IPS-NIHi7 (cell line): ENCODE data around the gene SPON1.
A peak's percentile ranks its signal among the peaks of the same experiment; 100 is the strongest.
"Not testable (repeated sequence)": the region's sequence is repeated elsewhere in the genome, so short reads cannot be mapped to it uniquely, and the experiment has no call there.

Experiments used
- DNase-seq: peaks from one replicate; pipeline ENCODE4 v3.0.0; 2012; ENCODE audit warnings: mixed read lengths; ENCODE audit errors: extremely low spot score

Gene SPON1

GRCh38 chr11:14242733-14243132 is 280.2 kb downstream of the SPON1 start:
- DNase-seq, result no peak

DNA sequence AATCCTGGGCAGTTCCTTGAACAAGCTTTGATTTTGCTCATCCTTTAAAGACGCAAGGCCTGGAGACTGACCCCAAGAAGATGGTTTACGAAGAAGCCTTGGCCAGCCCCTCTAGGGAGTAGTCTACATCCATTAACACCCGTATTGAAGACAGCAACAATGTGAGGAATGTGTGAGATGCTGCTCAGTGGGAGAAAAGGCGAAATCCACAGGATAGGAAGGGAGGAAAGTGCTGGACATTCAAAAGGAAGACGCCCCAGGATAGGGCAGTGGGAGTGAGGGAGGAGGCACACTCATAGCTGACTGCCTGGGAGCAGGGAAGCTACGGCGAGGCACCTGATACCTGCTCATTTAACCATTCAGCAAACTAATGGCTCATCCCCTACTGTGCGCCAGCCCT is 282.4 kb downstream of the SPON1 start:
- no peak for DNase-seq

- no peak for DNase-seq
Observed at GRCh38 chr11:14245444-14245843, 282.9 kb downstream of the SPON1 start.

GRCh38 chr11:14248580-14248981 is 286.1 kb downstream of the SPON1 start:
- peak; percentile 64 for DNase-seq

DNA sequence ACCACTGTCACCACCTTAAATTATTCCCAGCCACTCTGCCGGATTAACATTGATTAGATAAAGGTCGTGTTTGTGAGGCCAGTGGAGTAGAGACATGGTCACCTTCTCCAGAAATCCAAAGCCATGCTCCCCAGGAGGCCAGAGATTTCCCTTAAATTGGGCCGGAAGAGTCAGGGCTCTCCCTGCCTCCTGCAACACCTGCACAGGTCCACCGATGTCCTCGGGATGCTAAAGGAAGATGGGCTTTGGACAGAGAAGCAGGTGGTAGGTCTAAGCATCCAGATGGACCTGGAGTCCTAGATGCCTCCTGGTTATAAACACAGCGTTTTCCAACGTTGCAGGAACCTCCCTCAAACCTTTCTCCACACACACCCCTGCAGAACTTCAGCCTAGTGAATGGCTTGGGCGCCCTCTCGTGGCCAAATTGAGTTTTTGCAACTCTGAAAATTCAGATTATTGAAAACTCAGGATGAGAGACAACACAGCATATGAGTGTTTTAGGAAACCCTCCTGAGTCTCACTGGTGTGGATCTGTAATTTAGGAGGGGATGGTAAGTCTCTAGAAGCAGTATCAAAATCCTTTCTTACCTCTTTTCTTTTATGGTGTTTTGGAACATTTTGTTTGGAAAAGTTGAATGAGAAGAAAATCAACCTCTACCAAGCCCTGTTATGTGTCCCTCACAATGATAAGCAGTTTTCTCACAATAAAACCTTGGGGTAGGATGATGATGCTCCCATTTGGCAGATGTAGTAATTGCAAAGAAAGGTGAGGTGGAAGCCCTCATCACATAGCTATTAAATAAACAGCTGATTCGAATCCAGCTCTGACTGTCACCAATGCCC is 286.8 kb downstream of the SPON1 start:
- peak; percentile 66 for DNase-seq

DNA sequence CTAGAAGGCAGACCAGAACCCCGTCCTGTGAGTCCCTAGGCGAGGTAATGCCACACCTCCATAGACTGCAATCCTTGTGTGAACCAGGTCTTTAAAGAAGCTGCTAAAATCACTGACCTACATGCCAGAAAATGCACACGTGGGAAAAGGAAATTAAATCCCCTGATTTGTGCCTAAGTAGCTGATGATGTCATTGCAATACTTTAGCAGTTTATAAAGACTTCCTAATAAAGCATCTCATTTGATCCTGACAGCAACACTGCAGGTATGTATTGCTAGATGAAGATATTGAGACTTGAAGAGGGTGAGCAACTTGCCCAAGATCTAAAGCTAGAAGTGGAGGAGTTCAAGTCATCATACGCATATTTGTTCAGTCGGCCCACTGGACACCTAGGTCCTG is 289.2 kb downstream of the SPON1 start:
- no peak for DNase-seq

- DNase-seq, result not testable (repeated sequence)
Observed at GRCh38 chr11:14252501-14252900, 290.0 kb downstream of the SPON1 start.

DNA sequence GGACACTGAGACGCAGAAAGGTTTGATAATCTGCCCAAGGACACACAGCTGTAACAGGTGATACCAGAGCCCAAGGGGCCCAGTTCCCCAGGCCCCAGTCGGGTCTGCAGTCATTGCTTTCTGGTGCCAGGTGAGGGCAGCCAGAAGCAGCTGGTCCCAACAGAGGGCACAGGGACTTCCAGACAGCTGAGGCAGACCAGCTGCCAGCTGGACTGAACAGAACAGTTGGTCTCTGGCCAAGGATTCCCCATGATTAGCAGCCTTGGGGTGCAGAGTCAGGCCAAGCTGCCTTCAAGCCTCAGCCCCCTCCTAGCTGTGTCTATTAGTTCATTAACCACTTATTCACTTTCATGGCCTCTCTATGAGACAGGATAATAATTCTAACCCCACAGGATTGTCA is 290.9 kb downstream of the SPON1 start:
- DNase-seq, result no peak

DNA sequence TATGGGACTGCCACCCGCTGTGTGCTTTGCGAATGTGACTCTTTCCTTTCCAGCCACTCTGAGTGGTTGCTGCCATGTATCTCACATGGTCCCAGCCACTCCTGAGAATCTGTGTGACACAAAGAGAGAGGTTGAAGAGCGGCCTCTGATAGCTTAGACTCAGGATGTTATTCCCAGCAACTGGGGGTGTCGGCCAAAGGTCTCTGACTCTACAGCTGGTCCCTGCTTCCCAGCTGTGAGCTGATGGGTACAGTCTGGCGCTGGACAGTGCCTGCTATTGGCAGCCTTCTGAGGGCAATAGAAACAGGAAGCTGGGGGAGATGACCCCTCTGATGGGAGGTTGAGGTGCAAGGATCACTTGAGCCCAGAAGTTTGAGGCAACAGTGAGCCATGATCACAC is 291.3 kb downstream of the SPON1 start:
- no peak for DNase-seq

DNA sequence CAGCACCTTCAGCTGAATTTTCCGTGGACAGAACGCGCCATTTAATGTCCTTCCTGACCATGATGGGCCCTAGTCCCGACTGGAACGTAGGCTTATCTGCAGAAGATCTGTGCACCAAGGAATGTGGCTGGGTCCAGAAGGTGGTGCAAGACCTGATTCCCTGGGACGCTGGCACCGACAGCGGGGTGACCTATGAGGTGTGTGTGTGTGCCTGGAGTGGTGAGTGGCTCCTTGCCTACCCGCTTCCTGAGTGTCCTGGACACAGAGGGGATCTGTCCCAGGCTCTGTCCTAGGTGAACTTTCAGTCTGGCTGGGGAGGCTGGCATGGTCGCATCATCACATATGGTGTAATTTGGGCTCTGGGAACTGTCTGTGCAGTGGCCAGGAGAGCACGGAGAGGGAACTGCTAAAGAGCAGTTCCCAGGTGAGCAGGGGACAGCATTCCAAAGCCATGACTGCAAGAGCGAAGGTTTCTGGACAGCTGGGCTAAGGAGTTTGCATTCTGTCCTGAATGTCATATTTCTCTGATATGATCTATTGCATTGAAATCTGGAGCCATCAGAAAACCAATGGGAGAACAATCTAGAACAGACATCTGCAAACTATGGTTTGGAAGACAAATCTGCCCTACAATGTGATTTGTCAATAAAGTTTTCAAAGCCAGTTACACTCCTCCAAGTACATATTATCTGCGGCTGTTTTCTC is 292.2 kb downstream of the SPON1 start:
- DNase-seq, result no peak

DNA sequence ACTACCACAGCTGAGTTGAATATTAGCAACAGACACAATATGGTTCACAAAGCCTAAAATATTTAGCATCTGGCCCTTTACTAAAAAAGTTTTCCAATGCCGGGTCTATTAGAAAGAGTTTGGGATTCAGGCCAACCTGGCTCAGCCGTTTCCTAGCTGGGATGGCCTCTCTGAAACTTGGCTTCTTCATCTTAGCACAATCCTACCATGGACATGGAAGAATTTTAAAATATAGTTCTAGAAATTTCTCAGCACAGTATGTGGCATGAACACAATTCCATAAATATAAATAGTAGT is 292.7 kb downstream of the SPON1 start:
- DNase-seq, result no peak

DNA sequence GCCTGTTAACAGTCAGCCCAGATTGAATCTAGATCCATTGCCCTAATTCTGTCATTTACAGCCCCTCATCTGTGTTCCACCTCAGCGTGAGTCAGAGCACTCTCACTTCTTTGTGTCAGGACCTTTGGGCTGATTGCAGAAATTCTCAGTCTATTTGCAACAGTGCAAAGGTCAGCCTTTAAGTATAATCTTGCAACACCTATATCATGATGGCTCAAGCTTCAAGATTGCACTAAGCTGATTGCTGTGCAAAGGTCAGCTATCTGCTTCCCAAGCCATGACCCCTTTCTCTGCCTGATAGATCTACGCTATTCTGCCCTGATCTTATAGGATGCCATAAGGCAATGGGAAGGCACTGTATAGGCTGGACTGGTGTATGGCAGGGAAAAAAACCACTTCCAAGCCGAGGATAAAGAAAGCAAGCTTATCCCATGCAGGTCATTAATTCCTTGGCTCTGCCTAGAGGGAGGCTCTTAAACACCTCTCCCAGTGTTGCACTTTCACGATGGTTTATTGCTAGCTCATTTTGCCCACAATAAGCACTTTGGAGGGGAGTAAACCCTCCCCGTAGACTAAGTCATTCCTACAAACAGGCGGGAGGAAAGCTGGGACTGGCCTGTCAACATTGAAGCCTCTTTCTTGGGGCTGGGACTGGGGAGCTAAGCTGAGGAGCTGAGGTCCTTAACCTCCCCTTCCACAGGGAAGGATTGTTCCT is 295.9 kb downstream of the SPON1 start:
- no peak for DNase-seq

DNA sequence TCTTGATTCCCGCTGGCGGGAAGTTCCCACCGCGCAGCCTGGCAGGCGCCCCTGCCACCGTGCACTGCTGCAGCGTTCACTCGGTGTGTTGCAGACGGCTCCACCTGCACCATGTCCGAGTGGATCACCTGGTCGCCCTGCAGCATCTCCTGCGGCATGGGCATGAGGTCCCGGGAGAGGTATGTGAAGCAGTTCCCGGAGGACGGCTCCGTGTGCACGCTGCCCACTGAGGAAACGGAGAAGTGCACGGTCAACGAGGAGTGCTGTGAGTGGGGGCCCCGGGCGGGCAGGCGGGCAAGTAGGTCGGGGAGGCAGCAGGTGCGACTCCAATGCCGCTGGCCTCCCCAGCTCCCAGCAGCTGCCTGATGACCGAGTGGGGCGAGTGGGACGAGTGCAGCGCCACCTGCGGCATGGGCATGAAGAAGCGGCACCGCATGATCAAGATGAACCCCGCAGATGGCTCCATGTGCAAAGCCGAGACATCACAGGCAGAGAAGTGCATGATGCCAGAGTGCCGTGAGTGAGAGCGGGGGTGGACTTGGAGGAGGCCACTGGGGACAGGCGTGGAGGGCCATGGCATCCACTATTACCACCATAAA is 296.8 kb downstream of the SPON1 start:
- DNase-seq, result no peak

- DNase-seq, result no peak
Observed at GRCh38 chr11:14259878-14260277, 297.4 kb downstream of the SPON1 start.

GRCh38 chr11:14261066-14261465 is 298.5 kb downstream of the SPON1 start:
- no peak for DNase-seq

GRCh38 chr11:14262271-14262846 is 299.8 kb downstream of the SPON1 start:
- DNase-seq, result no peak

DNA sequence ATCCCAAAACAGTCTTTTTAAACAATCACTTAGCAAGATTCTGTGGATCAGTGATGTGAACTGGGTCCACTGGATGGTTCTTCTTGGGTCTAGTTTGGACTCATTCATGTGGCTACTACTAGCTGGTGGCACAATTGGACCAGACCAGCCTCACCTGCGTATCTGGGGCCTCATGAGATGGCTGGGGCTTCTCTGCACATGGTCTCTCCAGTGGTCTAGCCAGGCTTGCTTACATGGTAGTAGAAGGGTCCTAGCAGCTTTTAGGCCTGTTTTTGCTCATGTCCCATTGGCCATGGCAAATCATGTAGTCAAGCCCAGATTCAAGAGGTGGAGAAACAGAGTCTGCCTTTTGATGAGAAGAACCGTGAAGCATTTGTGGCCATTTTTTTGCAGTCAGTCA is 302.4 kb downstream of the SPON1 start:
- no peak for DNase-seq

DNA sequence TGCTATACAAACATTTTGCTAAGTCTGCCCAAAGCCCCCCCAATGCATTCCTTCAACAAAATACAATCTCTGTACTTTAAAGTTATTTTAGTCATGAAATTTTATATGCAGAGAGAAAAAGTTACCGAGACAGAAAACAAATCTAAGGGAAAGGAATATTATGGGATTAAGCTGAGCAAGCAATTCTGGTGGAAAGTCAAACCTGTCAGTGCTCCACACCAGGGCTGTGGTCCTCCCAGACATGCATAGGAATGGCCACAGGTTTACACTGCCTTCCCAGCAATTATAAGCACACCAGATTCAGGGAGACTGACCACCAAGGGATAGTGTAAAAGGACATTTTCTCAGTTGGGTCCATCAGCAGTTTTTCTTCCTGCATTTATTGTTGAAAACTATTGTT is 304.1 kb downstream of the SPON1 start:
- no peak for DNase-seq

DNA sequence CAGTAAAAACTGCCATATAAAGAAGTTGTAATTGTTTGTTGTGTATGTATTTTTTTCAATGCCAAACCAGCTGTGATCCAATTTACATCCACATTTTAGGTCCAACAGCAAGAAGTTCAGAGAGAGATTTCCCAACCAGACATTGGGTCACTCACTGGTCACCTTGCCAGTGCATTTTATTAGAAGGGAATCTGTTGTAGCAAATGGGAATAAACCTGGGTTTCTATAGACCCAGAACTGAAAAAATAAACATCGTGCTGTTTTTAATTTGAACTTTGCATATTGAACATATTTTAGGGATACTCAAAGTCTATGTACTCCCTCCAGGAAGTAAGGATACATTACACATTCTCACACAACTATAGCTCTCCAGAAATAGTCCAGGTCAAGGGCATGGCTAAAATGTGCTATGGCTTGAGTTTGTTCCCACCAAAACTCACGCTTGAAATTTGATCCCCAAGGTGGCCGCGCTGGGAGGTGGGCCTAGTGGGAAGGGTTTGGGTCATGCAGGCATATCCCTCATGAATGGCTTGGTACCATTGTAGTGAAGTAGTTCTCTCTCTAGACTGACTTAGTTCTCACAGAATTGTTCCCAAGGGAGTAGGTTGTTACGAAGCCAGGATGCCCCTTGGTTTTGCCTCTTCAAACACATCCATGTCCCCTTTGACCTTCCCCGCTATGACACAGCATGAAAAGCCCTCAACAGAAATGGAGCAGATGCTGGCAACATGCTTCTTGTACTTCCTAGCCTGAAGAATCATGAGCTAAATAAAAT is 305.5 kb downstream of the SPON1 start:
- DNase-seq, result no peak

DNA sequence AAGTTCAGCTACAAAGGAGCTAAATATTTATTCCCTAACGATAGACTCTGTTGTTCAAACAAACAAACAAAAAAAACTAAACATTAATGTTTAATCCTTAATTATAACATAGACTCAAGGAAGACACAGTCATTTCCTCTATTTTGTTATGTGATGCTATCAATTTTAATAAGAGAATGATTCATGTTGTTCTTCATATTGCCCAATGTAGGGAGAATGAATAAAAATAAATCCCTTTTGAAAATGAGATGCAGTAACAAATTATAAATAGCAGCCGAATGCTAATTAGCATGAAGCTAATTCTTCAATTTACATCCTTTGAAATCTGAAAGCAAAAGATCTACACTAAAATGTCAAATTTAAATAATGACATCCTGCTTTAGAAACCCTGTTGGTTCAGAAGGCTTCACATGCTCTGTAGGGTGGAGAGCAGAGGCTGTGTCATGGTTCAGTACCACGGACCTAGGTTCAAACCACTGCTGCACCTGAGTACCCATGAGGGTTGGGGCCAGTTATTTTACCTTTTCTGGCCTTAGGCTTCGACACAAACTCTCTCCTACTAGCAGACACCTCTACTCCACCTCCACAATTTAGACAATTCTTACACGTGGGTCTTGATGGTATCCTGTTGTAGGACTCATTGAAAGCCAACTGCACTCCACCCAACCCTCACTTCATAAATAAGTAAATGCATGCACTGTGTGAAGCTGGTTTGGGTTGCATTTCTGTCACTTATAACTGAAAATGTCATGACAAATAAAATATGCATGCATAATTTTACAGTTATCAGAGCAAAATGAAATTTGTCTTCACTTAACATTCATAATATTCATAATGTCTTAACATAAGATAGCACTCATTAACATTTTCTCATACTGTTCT is 307.4 kb downstream of the SPON1 start:
- no peak for DNase-seq
